Measurements from ENCODE around the gene IVNS1ABP. TPM values are rescaled to one million over a fixed set of nuclear protein-coding genes. Genes with fewer than 3 reads are reported as not detected.
"Not testable (repeated sequence)": the region's sequence is repeated elsewhere in the genome, so short reads cannot be mapped to it uniquely, and the experiment has no call there.

The IVNS1ABP gene
- total RNA-seq, 2 experiments from 2014 or later = 259 to 263 TPM

DNA sequence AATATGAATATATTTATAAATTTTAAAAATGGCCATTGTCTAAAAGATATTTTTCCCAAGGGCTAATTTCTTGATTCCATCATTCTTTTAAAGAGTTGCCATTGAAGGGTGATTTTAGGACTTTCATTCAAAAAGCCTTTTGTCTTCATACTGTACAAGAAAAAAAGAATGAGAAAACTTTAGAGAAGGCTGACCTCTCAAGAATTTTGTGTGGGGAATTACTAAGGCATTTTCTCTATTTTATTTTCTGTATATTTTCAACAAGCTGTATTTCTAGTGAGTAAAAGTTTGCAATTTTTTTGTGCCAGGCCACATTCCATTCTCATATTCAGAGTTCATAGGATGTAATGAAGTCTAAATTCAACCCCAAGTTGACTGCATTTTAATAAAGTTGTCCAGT lies 49.3 kb downstream of the IVNS1ABP start:
- ChIA-PET CTCF (no interaction called here), POLR2A (no interaction called here)

DNA sequence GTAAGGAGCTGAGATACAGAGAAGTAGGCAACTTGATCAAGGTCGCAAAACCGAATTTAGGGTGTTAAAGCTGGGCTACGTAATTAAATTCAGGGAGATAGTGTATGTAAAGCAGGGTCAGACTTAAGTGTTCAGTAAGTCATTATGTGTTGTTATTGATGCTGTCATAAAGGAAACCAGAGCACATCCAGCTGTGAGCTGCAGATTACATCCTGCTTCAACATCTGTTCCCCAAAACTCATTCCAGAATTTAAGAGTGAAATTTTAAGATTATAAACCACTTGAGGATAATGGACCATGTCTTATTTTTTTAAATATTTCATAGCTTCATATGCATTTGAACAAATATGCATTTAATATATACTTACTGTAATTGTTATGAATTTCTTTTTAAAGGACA lies 49.7 kb downstream of the IVNS1ABP start:
- CTCF ChIA-PET = no interaction called here
- POLR2A ChIA-PET = no interaction called here

DNA sequence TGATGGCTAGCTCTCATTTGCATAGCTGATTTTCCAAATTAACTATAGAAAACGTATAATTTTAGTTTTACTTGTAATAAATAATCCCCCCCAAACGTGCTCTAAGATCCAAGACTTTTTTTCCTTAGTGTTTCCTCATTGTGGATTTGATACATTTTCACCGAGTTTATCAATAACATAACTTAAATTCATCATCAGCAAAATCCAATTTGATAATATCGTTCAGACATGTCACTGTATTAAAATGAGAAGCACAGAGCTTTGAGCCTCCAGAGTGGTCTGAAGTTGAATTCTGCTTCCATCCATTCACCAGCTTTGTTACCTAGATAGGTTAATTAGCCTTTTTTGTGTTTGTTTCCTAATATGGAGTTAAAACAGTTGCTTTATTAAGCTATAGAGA lies 51.7 kb downstream of the IVNS1ABP start:
- POLR2A ChIA-PET = no interaction called here
- CTCF ChIA-PET = no interaction called here

DNA sequence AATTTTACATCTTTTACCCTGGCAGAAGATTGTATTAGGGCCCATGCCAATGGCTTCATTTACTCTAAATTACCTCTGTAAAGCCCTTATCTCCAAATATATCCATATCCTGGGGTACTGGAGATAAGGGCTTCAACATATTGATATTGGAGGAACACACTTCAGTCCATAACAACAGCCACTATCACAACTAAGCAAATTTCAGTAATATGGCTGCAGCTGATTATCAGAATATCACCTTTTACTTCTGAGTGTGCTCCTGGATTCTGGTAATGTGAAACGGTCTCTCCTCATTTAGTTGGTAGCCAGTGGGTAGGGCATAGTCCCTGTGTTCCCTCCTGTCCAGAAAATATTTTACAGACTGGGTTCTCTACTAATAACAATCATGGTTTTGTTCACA lies 53.3 kb downstream of the IVNS1ABP start:
- CTCF ChIA-PET = no interaction called here
- POLR2A ChIA-PET = no interaction called here

DNA sequence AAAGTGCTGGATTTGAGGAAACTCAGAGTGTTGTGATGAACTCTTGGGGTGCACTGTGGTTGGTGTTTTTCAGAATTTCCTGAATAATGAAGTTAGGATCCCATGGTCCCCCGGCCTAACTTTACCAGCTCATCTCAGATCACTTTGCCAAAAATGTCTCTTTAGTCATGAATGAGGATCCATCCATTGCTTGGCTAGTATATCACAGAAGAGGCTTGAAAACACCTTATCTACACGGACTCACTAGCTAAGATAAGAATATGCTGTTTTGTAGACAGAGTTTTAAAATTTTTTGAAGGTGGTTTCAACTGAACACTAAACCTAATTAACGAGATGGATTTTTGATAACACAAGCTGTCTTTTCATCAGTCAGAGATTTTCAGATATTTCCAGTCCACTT lies 53.8 kb downstream of the IVNS1ABP start:
- ChIA-PET POLR2A (no interaction called here), CTCF (no interaction called here)

DNA sequence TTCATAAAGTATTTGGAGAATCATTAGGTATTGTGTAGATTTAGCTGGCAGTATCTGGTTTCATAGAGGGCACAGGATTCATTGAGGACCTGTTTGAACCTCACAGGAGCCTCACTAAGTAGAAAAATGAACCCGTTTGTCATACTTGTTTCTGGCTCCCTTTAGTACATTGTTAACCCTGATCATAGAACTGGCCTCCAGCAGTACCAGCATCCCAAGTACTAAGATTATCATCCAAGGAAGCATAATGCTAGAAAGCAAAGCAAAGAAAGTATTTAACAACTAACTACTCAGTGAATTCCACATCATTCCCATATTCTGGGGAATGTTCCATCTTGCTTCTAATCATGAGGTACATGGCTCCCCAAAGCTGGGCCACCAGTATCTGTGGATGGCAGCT lies 54.9 kb downstream of the IVNS1ABP start:
- POLR2A ChIA-PET = no interaction called here

DNA sequence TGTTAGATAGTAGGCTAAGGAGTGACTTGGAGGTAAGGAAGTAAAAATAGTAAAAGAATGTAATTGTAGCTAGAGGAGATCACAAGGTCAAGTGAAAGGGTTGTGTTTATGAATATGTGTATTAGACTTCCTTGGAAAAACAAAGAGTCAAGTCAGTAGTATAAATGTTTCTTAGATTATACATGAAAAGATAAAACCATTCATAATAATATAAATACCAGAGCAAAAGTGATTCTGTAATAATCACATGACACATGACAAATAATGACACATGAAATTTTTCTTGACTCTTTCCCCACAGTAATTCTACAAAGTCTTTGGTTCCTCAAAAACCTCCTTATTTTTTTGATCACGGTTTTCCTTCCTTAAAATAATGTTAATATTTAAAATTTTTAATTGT lies 56.4 kb downstream of the IVNS1ABP start:
- ChIA-PET POLR2A (no interaction called here), CTCF (no interaction called here)

More for the DNA sequence above, 54.9 kb downstream of the IVNS1ABP start:
- CTCF ChIA-PET = interaction anchor here (0.6 kb wide), 1 partner anchor 12 kb away, joined by 3 read pairs; no protein-coding TSS in a partner anchor

DNA sequence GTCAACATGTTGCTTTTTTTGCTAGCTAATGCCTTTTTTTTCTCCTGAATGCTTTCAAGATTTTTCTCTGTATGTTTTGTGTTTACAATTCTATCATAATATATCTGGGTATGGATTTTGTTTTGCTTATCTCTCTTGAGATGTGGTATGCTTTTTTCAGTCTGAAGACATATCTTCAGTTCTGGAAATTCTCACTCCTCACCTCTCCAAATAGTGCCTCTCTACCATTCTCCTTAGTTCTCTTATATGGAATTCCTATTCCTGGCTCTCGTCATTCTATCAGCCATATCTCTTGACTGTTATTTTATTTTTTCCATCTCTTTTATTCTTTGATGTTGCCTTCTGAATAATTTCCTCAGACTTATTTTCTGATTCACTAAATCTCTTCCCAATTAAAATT lies 58.4 kb downstream of the IVNS1ABP start:
- POLR2A ChIA-PET = no interaction called here
- CTCF ChIA-PET = no interaction called here

DNA sequence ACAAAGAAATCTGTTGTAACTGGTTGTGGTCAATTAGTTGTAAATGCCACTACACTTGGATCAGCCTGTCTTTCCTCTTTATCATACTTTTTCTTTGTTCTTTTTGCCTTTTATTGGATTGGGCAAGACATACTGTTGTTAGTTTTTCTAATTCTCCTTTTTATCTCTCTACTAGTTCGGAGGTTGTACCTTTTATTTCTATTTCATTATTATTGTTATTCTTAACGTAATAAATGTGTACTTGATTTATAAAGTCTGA lies 59.2 kb downstream of the IVNS1ABP start:
- CTCF ChIA-PET = no interaction called here
- POLR2A ChIA-PET = no interaction called here

DNA sequence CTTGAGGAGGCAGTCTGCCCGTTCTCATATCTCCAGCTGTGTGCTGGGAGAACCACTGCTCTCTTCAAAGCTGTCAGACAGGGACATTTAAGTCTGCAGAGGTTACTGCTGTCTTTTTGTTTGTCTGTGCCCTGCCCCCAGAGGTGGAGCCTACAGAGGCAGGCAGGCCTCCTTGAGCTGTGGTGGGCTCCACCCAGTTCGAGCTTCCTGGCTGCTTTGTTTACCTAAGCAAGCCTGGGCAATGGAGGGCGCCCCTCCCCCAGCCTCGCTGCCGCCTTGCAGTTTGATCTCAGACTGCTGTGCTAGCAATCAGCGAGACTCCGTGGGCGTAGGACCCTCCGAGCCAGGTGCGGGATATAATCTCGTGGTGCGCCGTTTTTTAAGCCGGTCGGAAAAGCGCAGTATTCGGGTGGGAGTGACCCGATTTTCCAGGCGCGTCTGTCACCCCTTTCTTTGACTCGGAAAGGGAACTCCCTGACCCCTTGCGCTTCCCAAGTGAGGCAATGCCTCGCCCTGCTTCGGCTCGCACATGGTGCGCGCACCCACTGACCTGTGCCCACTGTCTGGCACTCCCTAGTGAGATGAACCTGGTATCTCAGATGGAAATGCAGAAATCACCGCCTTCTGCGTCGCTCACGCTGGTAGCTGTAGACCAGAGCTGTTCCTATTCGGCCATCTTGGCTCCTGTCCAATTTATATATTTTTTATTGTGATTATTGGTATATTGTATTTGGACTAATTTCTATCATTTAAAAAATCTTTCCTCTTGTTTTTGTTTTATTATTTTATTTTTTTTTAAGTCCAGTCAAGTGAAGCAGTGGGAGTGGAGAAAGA lies 59.7 kb downstream of the IVNS1ABP start:
- POLR2A ChIA-PET, CTCF ChIA-PET: not testable (repeated sequence)

DNA sequence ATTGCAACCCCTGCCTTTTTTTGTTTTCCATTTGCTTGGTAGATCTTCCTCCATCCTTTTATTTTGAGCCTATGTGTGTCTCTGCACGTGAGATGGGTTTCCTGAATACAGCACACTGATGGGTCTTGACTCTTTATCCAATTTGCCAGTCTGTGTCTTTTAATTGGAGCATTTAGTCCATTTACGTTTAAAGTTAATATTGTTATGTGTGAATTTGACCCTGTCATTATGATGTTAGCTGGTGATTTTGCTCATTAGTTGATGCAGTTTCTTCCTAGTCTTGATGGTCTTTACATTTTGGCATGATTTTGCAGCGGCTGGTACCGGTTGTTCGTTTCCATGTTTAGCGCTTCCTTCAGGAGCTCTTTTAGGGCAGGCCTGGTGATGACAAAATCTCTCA lies 61.4 kb downstream of the IVNS1ABP start:
- POLR2A ChIA-PET, CTCF ChIA-PET: not testable (repeated sequence)

DNA sequence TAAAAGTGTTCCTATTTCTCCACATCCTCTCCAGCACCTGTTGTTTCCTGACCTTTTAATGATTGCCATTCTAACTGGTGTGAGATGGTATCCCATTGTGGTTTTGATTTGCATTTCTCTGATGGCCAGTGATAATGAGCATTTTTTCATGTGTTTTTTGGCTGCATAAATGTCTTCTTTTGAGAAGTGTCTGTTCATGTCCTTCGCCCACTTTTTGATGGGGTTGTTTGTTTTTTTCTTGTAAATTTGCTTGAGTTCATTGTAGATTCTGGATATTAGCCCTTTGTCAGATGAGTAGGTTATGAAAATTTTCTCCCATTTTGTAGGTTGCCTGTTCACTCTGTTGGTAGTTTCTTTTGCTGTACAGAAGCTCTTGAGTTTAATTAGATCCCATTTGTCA lies 64.6 kb downstream of the IVNS1ABP start:
- CTCF ChIA-PET, POLR2A ChIA-PET: not testable (repeated sequence)

DNA sequence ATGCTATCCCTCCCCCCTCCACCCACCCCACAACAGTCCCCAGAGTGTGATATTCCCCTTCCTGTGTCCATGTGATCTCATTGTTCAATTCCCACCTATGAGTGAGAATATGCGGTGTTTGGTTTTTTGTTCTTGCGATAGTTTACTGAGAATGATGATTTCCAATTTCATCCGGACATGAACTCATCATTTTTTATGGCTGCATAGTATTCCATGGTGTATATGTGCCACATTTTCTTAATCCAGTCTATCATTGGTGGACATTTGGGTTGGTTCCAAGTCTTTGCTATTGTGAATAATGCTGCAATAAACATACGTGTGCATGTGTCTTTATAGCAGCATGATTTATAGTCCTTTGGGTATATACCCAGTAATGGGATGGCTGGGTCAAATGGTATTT lies 65.1 kb downstream of the IVNS1ABP start:
- POLR2A ChIA-PET, CTCF ChIA-PET: not testable (repeated sequence)

DNA sequence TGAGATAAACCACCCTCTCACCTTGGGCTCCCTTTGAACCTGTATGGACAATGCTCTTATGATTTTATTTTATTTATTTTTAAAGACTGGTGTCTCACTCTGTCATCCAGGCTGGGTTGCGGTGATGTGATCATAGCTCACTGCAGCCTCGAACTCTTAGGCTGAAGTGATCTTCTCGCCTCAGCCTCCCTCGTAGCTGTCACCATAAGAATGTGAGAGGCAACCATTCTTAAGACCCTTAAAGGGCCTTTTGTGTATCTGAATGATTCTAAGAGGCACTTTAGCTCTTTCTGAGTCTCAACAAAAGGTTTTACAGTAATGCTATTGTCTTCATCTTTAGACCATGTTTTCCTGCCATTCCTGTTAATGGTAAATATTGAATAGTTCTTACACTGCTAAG lies 67.0 kb downstream of the IVNS1ABP start:
- POLR2A ChIA-PET = no interaction called here
- CTCF ChIA-PET = interaction anchor here (0.6 kb wide), 1 partner anchor 12 kb away, joined by 3 read pairs; no protein-coding TSS in a partner anchor

DNA sequence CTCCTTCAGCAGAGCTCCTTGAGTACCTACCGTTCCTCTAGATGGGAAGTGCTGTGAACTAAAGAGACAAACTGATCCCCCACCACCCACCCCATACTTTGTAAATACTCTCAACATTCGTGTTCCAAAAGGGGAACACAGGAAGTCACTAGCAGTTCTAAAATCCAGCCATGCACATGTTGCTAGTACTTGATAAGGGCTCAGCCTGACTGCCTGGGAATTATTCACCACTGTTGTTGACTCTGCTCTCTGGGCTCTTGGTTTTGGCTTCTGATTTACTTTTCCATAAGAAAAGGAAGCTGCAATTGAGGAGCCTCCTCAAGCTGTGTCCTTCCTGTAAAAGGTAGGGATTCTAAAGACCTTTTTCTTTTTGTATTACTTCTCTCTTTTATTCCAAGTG lies 67.5 kb downstream of the IVNS1ABP start:
- POLR2A ChIA-PET = no interaction called here
- CTCF ChIA-PET = no interaction called here

Other genes with a start within 250 kb of the IVNS1ABP start
- gene TRMT1L, start 160.3 kb downstream of the IVNS1ABP start, total RNA-seq = 10 to 100 TPM; 21.2 to 26.7 TPM
- 1 to 10 TPM; 1.9 to 2.3 TPM for gene SWT1, start 160.1 kb downstream of the IVNS1ABP start, total RNA-seq